Caco-2 (cell line): ENCODE results near the gene TBC1D17. TPM values are rescaled to one million over a fixed set of nuclear protein-coding genes. Genes with fewer than 3 reads are reported as not detected.

Source experiments
- BruUV-seq: library from RNA; stranded (reverse); fragments of 400-500 nt; replicated peaks from 2 replicates; lab custom pipeline; 2021; lab: Mats Ljungman, UMichigan
- CTCF ChIA-PET: fragments of 300-600 bp; sonication (Branson Sonifier 250); formaldehyde crosslinking; loops from one replicate; lab custom pipeline; 2022; ENCODE audit warnings: antibody characterized with exemption; lab: Charles Lee
- POLR2A ChIA-PET: fragments of 300-600 bp; sonication (Branson Sonifier 250); formaldehyde crosslinking; loops from one replicate; lab custom pipeline; 2022; ENCODE audit warnings: antibody characterized with exemption; lab: Charles Lee
- DNase-seq, 2 experiments: peaks; one replicate each; pipeline versions ENCODE4 v3.0.0 to v3.0.0-alpha.2; 2020 to 2022
- H3K27me3 ChIP-seq: replicated peaks from 2 replicates; pipeline ENCODE4 v1.6.0; 2011; ENCODE audit warnings: low read length; ENCODE audit not compliant: control insufficient read depth, insufficient read depth
- H3K36me3 ChIP-seq: 2 replicates; pipeline ENCODE4 v1.5.1; 2011; ENCODE audit warnings: low read length; ENCODE audit not compliant: control insufficient read depth, insufficient read depth
- H3K4me1 ChIP-seq: fragments of 250-450 bp; sonication (Bioruptor Pico); 2 replicates; pipeline ENCODE4 v1.5.1; 2020; ENCODE audit warnings: mild to moderate bottlenecking
- H3K4me3 ChIP-seq: 2 replicates; pipeline ENCODE4 v1.5.1; 2011; ENCODE audit warnings: low read depth, mild to moderate bottlenecking, control low read depth, low read length
- H3K9me3 ChIP-seq: fragments of 250-450 bp; sonication (Bioruptor Pico); 2 replicates; pipeline ENCODE4 v1.5.1; 2020; ENCODE audit warnings: mild to moderate bottlenecking, moderate library complexity
- H3K27ac Mint-ChIP-seq: one replicate; pipeline ENCODE4 v1.8.0; 2022; ENCODE audit warnings: mixed read lengths; ENCODE audit not compliant: unreplicated experiment
- H3K27me3 Mint-ChIP-seq: one replicate; pipeline ENCODE4 v1.8.0; 2022; ENCODE audit warnings: mixed read lengths; ENCODE audit not compliant: insufficient read depth, unreplicated experiment
- H3K36me3 Mint-ChIP-seq: one replicate; pipeline ENCODE4 v1.8.0; 2022; ENCODE audit warnings: mild to moderate bottlenecking, mixed read lengths; ENCODE audit not compliant: insufficient read depth, unreplicated experiment
- H3K4me1 Mint-ChIP-seq: one replicate; pipeline ENCODE4 v1.8.0; 2022; ENCODE audit warnings: low read depth, mixed read lengths; ENCODE audit not compliant: unreplicated experiment
- H3K4me3 Mint-ChIP-seq: one replicate; pipeline ENCODE4 v1.8.0; 2022; ENCODE audit warnings: mild to moderate bottlenecking, moderate library complexity, mixed read lengths; ENCODE audit not compliant: unreplicated experiment
- H3K9me3 Mint-ChIP-seq: one replicate; pipeline ENCODE4 v1.8.0; 2022; ENCODE audit warnings: mixed read lengths; ENCODE audit not compliant: unreplicated experiment
- intact Hi-C: fragments of 100-400 bp; cut with micrococcal nuclease; formaldehyde crosslinking; loops from one replicate; pipeline ENCODE4 v1.10.0; 2022; ENCODE audit not compliant: unreplicated experiment
- total RNA-seq: library from RNA; stranded (reverse); gene quantifications from 2 replicates; pipeline ENCODE4 v1.2.3, GENCODE V29; 2022
- TF ChIP-seq, protein P1 (sequence below), 2 experiments: fragments of 200-600 bp in 1 of 2; IDR thresholded peaks; 1 replicate in 1 of 2; 2 replicates in 1 of 2; pipeline versions ENCODE4 v1.5.1 to v1.8.0; 2011 to 2022; ENCODE audit warnings: antibody characterized with exemption in 1 of 2, control low read depth in 1 of 2, inconsistent platforms in 1 of 2, low read depth in 1 of 2, low read length in 1 of 2, mild to moderate bottlenecking in 1 of 2, moderate library complexity in 1 of 2; ENCODE audit not compliant: insufficient read depth in 1 of 2, severe bottlenecking in 1 of 2, unreplicated experiment in 1 of 2

Gene TBC1D17
- total RNA-seq, 1 experiment from 2014 or later = 55.3 TPM

DNA sequence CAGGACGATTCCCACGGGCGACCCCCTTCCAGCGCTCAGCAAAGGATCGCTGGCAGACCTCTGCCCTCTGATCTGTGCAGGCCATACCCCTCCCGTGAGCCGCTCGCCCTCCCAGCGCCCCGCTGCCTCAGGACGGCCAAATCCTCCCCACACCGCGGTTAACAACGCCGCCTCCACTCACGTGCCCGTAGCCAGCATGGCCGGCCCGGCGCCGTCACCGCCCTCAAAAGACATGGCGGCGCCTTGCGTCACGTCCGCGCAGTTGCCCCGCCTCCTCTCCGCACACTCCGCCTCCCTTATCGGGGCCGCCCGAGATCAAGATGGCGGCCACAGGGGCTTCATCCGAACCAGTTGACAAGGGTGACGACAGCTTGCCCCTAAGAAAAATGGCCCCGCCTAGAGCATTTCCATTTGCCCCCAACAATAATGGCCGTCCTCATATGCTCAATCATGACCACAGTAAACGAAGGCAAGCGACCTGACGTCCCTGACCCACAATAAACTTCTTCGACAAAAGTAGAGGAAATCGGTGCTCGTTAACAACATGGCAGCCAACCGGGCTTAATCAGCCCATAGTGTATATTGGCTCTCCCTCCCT is 981 bp upstream of the TBC1D17 start:
- Histone ChIP-seq H3K4me3 (peak overlapping the region; percentile 87), H3K27me3 (no peaks in the 10 kb centered on the region), H3K9me3 (no peaks in the 10 kb centered on the region), H3K4me1 (peaks cover 9% of the 10 kb centered on the region; the same call in 1 of the 2 replicates), H3K36me3 (peaks cover 9% of the 10 kb centered on the region)
- BruUV-seq = no TSS peak
- ChIA-PET CTCF (interaction anchor here (0.8 to 1.4 kb wide), 2 partner anchors 10 to 14 kb away, joined by 3 to 4 read pairs; no protein-coding TSS in a partner anchor), POLR2A (interaction anchor here (0.5 to 2.4 kb wide), 9 partner anchors 7 to 235 kb away, joined by 3 to 12 read pairs (median 3); partner anchors contain the start of genes AP2A1, ATF5, NUP62 and PNKP)
- H3K9me3 Mint-ChIP-seq = no peaks in the 10 kb centered on the region
- H3K36me3 Mint-ChIP-seq = peaks cover 14% of the 10 kb centered on the region
- H3K27me3 Mint-ChIP-seq = no peaks in the 10 kb centered on the region
- H3K4me1 Mint-ChIP-seq = no peaks in the 10 kb centered on the region
- intact Hi-C loops = loop anchor here (1.0 to 10.0 kb wide), 5 partner anchors 7 to 438 kb away; partner anchors contain the start of genes AP2A1, ATF5, NUP62 and RRAS
- TF ChIP-seq, protein P1, sequence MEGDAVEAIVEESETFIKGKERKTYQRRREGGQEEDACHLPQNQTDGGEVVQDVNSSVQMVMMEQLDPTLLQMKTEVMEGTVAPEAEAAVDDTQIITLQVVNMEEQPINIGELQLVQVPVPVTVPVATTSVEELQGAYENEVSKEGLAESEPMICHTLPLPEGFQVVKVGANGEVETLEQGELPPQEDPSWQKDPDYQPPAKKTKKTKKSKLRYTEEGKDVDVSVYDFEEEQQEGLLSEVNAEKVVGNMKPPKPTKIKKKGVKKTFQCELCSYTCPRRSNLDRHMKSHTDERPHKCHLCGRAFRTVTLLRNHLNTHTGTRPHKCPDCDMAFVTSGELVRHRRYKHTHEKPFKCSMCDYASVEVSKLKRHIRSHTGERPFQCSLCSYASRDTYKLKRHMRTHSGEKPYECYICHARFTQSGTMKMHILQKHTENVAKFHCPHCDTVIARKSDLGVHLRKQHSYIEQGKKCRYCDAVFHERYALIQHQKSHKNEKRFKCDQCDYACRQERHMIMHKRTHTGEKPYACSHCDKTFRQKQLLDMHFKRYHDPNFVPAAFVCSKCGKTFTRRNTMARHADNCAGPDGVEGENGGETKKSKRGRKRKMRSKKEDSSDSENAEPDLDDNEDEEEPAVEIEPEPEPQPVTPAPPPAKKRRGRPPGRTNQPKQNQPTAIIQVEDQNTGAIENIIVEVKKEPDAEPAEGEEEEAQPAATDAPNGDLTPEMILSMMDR (IDR thresholded peaks at IDR 0.05; ENCODE audit: insufficient read depth in 1 of 2, low read depth in 1 of 2, low read length in 1 of 2, severe bottlenecking in 1 of 2, unreplicated experiment in 1 of 2) = no peak
- H3K4me3 Mint-ChIP-seq = no peak overlapping the region
- peak; percentile 98 for DNase-seq
- no peak overlapping the region for H3K27ac Mint-ChIP-seq

DNA sequence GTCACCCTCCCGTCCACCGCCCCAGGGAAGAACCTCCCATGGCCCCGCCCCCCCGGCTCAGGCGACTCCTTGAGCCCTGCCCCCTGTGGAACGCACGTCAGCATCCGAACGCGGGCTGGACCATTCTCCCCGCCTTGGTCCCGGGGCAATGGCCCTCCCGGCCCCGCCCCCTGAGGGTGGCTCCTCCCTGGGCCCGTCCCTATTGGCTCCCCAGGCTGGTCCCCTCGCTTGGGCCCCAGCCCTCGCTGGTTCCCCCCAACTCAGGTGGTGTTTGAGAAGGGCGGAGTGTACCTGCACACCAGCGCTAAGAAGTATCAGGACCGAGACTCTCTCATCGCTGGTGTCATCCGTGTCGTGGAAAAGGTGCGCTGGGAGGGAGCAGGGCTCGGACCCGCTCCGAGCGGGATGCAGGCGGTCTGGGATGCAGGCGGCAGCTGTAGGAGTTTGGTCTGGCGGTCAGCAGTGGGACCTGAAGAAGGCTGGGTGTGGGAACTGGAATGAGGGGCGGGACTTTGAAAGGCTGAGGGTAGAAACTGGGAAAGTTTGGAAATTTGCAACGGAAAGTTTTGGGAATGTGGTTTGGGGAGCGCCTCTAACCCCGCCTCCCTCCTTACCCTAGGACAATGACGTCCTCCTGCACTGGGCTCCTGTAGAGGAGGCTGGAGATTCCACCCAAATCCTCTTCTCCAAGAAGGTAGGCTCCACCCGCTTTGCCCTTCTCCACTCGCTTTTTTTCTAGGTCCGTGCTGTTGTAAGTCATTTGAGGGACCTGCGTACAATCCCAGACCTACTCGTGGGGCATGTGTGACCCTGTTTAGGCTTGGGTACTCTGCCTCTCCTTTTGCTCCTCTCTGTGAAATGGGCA is 609 bp downstream of the TBC1D17 start:
- Mint-ChIP-seq H3K4me1 (no peaks in the 10 kb centered on the region), H3K4me3 (no peak overlapping the region), H3K36me3 (peaks cover 14% of the 10 kb centered on the region), H3K27ac (no peak overlapping the region), H3K27me3 (no peaks in the 10 kb centered on the region), H3K9me3 (no peaks in the 10 kb centered on the region)
- ChIA-PET CTCF (interaction anchor here (0.8 kb wide), 1 partner anchor 12 kb away, joined by 4 read pairs; no protein-coding TSS in a partner anchor), POLR2A (interaction anchor here (0.7 to 2.4 kb wide), 7 partner anchors 9 to 451 kb away, joined by 3 to 12 read pairs (median 5); partner anchors contain the start of genes ATF5, KCNC3, NUP62 and PNKP)
- no peaks in the 10 kb centered on the region for H3K27me3 ChIP-seq
- H3K4me1 ChIP-seq = peaks cover 9% of the 10 kb centered on the region; the same call in 1 of the 2 replicates
- H3K4me3 ChIP-seq = peak overlapping the region; percentile 50
- peaks cover 13% of the 10 kb centered on the region for H3K36me3 ChIP-seq
- 0 out of 2 replicates have a peak, but pooled peaks cover 4% of the 10 kb centered on the region for H3K9me3 ChIP-seq
- intact Hi-C loops = loop anchor here (1.0 to 10.0 kb wide), 5 partner anchors 9 to 437 kb away; partner anchors contain the start of genes AP2A1 and RRAS
- no TSS peak for BruUV-seq
- DNase-seq = peak; percentile 99 to 100
- TF ChIP-seq, protein P1 (IDR thresholded peaks at IDR 0.05; ENCODE audit: insufficient read depth in 1 of 2, low read depth in 1 of 2, low read length in 1 of 2, severe bottlenecking in 1 of 2, unreplicated experiment in 1 of 2) = no peak

DNA sequence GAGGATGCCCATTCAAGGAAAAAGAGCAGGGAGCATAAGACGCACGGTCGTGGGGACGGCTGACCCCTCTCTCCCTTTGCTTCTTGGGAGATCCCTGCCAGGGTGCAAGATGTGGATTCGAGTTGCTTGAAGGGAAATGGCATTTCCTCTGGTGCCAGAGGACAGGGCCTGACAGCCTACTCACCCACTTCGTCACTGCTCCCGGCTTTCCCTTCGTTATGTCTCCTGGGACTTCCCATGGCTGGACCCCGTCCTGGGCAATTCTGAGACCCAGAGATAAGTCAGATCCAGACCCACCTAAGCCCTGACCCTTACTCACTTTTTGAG is 1.2 kb downstream of the TBC1D17 start:
- H3K27ac Mint-ChIP-seq = no peak overlapping the region
- TSS peak; percentile 58 for BruUV-seq

More for the DNA sequence above, 1.2 kb downstream of the TBC1D17 start:
- peaks cover 9% of the 10 kb centered on the region; the same call in 1 of the 2 replicates for H3K4me1 ChIP-seq
- TF ChIP-seq, protein P1 (IDR thresholded peaks at IDR 0.05; ENCODE audit: insufficient read depth in 1 of 2, low read depth in 1 of 2, low read length in 1 of 2, severe bottlenecking in 1 of 2, unreplicated experiment in 1 of 2) = no peak
- H3K4me3 ChIP-seq = peak overlapping the region; percentile 50
- H3K9me3 ChIP-seq = 0 out of 2 replicates have a peak, but pooled peaks cover 4% of the 10 kb centered on the region
- Mint-ChIP-seq H3K36me3 (peaks cover 10% of the 10 kb centered on the region), H3K4me1 (no peaks in the 10 kb centered on the region), H3K9me3 (no peaks in the 10 kb centered on the region), H3K27me3 (no peaks in the 10 kb centered on the region), H3K4me3 (no peak overlapping the region)
- DNase-seq = no peak
- H3K27me3 ChIP-seq = no peaks in the 10 kb centered on the region
- ChIA-PET CTCF (no interaction called here), POLR2A (interaction anchor here (0.7 to 1.2 kb wide), 2 partner anchors 11 kb away, joined by 3 to 4 read pairs; no protein-coding TSS in a partner anchor)
- H3K36me3 ChIP-seq = peaks cover 13% of the 10 kb centered on the region
- intact Hi-C loops = loop anchor here (1.0 to 10.0 kb wide), 2 partner anchors 12 to 436 kb away; no protein-coding TSS in a partner anchor
